ENCODE data around the gene UNC5A. TPM values are rescaled to one million over a fixed set of nuclear protein-coding genes. Genes with fewer than 3 reads are reported as not detected.

UNC5A gene
- total RNA-seq, 1 experiment from 2014 or later, result 0.13 TPM

GRCh38 chr5:176845392-176845713 is 35.0 kb downstream of the UNC5A start:
- in situ Hi-C loops (cut with HindIII; ENCODE audit: low pct_unique_long_range_greater_than_20kb, low sequenced_read_pairs) (no loop called here), intact Hi-C loops (cut with micrococcal nuclease; ENCODE audit: unreplicated experiment) (no loop called here)
- Histone ChIP-seq H3K27ac (ENCODE audit: low read length) (no peak overlapping the region), H3K27me3 (ENCODE audit: control insufficient read depth, insufficient read depth, low read length) (no peaks in the 10 kb centered on the region; the same call in 1 of the 2 replicates), H3K4me1 (ENCODE audit: control insufficient read depth, insufficient read depth, low read length) (no peaks in the 10 kb centered on the region), H3K9me3 (ENCODE audit: control insufficient read depth, insufficient read depth, low read depth, low read length) (no peaks in the 10 kb centered on the region), H3K4me3 (ENCODE audit: low read depth in 2 of 2, low read length in 2 of 2) (no peak overlapping the region), H3K36me3 (ENCODE audit: control insufficient read depth, insufficient read depth, low read length) (no peaks in the 10 kb centered on the region)
- ATAC-seq (0 out of 2 replicates have a peak, but pooled peaks have one; percentile 3), DNase-seq (ENCODE audit: low read depth, low spot score) (no peak)
- no TSS peak for BruUV-seq (replicated peaks)
- ChIA-PET POLR2A (no interaction called here), CTCF (no interaction called here)
- TF ChIP-seq SIN3A (IDR thresholded peaks at IDR 0.05; ENCODE audit: borderline replicate concordance, insufficient read depth, low read depth, low read length), result no peak
- no peak for TF ChIP-seq REST (IDR thresholded peaks at IDR 0.05; ENCODE audit: insufficient read depth in 1 of 2, low read depth in 2 of 2, low read length in 1 of 2)
- TF ChIP-seq POLR2AphosphoS5 (IDR thresholded peaks at IDR 0.05; ENCODE audit: low read depth, low read length), result no peak
- no peak for TF ChIP-seq CTCF (IDR thresholded peaks at IDR 0.05)
- TF ChIP-seq TCF7L2 (IDR thresholded peaks at IDR 0.05; ENCODE audit: low read depth, low read length), result no peak

- DNase-seq (ENCODE audit: low read depth, low spot score) (no peak), ATAC-seq (0 out of 2 replicates have a peak, but pooled peaks have one; percentile 23)
- no peak overlapping the region for H3K27ac ChIP-seq (ENCODE audit: low read length)
- ChIA-PET POLR2A (no interaction called here), CTCF (interaction anchor here (0.5 kb wide), 1 partner anchor 24 kb away, joined by 8 read pairs; no protein-coding TSS in a partner anchor)
- no TSS peak for BruUV-seq (replicated peaks)
- no peaks in the 10 kb centered on the region for H3K27me3 ChIP-seq (ENCODE audit: control insufficient read depth, insufficient read depth, low read length)
- in situ Hi-C loops (cut with HindIII; ENCODE audit: low pct_unique_long_range_greater_than_20kb, low sequenced_read_pairs), result no loop called here
- TF ChIP-seq SIN3A (IDR thresholded peaks at IDR 0.05; ENCODE audit: borderline replicate concordance, insufficient read depth, low read depth, low read length) (no peak), POLR2AphosphoS5 (IDR thresholded peaks at IDR 0.05; ENCODE audit: low read depth, low read length) (no peak), REST (IDR thresholded peaks at IDR 0.05; ENCODE audit: insufficient read depth in 1 of 2, low read depth in 2 of 2, low read length in 1 of 2) (no peak), TCF7L2 (IDR thresholded peaks at IDR 0.05; ENCODE audit: low read depth, low read length) (no peak), CTCF (IDR thresholded peaks at IDR 0.05) (no peak)
- H3K4me1 ChIP-seq (ENCODE audit: control insufficient read depth, insufficient read depth, low read length), result no peaks in the 10 kb centered on the region
- H3K4me3 ChIP-seq (ENCODE audit: low read depth in 2 of 2, low read length in 2 of 2), result no peak overlapping the region
- intact Hi-C loops (cut with micrococcal nuclease; ENCODE audit: unreplicated experiment), result no loop called here
- no peaks in the 10 kb centered on the region for H3K36me3 ChIP-seq (ENCODE audit: control insufficient read depth, insufficient read depth, low read length)
- H3K9me3 ChIP-seq (ENCODE audit: control insufficient read depth, insufficient read depth, low read depth, low read length), result no peaks in the 10 kb centered on the region
Measured at GRCh38 chr5:176846335-176847140, 36.2 kb downstream of the UNC5A start.
